Ramos (cell line): ENCODE results near the gene TMEM181.
"Not testable (repeated sequence)": the region's sequence is repeated elsewhere in the genome, so short reads cannot be mapped to it uniquely, and the experiment has no call there.

Experiments
- in situ Hi-C: fragments of 300-500 bp; cut with MboI; formaldehyde crosslinking; loops from one replicate; pipeline ENCODE4 v1.14.3; 2022; ENCODE audit warnings: low sequenced_read_pairs; ENCODE audit not compliant: unreplicated experiment

TMEM181 gene

DNA sequence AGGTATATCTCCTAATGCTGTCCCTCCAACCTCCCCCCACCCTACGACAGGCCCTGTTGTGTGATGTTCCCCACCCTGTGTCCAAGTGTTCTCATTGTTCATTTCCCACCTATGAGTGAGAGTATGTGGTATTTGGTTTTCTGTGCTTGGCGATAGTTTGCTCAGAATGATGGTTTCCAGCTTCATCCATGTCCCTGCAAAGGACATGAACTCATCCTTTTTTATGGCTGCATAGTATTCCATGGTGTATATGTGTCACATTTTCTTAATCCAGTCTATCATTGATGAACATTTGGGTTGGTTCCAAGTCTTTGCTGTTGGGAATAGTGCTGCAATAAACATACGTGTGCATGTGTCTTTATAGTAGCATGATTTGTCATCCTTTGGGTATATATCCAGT lies 54.7 kb downstream of the TMEM181 start:
- in situ Hi-C loops, result not testable (repeated sequence)

DNA sequence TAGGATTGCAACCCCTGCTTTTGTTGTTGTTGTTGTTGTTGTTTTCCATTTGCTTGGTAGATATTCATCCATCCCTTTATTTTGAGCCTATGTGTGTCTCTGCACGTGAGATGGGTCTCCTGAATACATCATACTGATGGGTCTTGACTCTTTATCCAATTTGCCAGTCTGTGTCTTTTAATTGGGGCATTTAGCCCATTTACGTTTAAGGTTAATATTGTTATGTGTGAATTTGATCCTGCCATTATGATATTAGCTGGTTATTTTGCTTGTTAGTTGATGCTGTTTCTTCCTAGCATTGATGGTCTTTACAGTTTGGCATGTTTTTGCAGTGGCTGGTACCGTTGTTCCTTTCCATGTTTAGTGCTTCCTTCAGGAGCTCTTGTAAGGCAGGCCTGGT lies 58.4 kb downstream of the TMEM181 start:
- in situ Hi-C loops, result not testable (repeated sequence)

DNA sequence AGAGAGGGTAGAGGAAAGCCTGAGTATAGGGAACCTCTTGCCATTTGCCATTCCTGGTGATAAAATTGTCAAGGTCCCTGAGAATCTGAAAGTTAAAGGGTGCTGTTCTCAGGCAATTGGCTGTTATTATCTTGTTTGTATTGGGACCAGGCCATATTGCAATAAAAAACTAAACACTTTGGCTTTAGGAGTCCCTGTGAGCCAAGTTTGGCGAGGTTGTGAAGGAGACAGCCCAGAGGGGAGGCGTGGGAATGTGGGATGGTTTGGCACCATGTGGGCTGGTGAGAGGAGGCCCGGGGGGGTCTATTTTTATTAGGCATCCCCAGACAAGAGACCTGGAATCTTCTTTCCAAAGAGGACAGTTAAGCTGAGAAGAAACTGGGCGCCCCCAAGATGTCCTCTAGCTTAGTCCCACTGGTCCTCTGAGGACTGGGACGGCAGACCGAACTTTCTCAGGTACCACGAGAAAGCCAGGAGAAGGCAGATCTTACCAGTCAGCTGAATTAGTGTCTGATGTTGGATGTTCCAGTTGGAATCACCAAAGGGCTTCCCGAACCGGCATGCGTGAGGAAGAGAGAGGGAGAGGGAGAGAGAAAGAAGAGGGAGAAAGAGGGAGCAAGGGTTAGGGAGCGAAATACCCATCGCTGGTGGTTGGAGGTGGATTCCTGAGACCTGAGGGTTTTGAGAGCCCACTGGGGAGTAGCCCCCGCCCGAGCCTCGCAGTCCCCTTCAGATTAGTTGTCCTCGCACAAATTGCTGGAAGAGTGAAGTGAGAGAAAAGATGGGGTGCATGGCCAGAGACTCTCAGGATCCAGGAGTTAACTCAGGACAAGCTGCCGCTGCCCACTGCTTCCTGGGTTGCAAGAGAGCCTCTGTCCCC lies 60.3 kb downstream of the TMEM181 start:
- in situ Hi-C loops, result no loop called here

DNA sequence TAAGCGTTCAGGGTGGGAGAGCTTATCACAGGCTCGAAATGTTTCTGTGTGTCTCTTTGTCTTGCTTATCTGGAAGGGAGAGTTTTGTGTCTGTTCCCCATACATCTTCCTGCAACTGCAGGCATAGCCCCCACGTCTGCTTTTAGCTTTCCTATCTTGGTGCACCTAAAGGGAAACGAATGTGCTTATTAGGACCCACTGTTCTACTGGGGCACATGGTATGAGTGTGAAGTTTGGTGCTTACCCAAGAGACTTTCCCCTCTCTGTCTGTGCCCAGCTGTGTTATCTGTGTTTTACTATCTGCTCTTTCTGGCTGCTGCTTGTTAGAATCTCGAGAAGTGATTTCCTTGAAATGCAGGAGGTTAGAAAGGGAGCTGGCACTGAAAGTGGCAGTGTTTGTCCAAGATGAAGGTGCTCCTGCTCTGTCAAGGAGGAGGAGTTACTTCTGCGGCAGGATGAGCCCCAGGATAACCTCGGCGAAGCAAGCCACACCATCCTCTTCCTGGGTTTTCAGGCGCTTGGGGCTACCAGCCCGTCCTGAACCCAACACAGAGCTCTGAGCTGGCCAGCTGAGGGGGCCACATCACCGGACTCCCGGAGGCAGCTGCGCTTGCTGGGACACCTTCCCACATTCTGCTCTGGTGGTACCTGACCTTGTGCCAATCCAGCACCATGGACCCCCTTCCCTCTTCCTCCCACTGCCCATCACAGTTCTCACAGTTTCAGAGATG lies 61.2 kb downstream of the TMEM181 start:
- in situ Hi-C loops, result no loop called here

DNA sequence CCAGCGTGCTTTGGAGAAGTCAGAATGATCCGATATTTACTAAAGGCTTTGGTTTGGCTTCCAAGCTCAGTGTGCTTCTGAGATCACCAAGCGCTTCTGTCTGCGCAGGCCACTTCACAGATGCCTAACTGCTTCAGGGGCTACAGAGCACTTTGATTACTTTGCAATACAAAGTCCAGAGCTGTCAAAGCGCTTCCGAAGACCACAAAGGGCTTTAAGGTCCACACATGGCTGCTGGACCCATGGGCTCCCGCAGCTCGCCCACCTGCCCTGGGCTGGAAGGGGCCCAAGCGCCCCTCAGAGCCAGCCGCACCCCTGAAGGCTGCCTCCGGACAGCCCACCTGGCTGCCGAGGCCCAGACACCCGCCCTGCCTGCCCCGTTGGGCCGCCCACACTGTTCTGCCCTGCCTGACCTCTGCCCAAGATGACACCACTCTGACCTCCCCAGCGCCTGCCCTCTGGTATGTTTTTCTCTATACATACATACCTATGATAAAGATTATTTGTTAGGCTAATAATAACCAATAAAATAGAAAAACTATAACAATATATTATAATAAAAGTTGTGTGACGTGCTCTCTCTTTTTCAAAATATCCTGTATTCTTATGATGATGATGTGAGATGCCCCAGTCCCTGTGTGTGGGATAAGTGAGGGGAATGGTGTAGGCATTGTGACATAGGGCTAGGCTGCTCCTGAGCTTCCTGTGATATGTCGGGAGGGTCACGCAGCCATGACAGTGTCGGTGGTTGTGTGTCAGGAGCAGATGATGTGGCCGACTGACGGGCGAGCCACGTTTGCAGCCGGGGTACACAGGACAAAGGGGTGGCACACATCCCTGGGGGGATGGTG lies 62.0 kb downstream of the TMEM181 start:
- in situ Hi-C loops, result no loop called here

DNA sequence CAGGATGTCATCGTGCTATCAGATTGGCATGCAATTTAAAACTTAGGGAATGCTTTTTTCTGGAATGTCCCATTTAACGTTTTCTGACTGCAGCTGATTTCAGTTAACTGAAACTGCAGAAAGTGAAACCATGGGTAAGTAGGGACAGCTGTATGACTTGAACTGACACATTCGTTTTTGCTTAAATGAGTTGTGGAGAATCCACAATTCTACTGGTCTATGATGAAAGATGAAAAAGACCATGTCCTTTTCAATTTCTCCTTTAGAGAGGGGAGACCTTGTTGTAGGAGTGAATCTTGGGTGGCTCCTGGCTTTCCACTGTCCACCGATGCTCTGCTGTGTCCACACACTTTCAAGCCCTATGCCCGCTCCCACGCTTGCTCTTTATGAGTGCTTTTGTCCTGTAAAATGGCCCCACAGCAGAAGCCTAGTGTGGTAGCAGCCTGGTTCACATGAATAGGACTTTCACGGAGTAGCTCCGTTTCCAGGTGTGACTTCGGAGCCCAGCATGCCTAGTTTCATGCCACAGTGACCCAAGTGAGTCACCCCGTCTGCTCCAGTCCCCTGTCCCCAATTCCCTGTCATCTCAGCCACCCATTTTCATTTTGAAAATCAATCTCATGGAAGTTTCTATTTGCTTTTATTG lies 62.8 kb downstream of the TMEM181 start:
- in situ Hi-C loops, result no loop called here

DNA sequence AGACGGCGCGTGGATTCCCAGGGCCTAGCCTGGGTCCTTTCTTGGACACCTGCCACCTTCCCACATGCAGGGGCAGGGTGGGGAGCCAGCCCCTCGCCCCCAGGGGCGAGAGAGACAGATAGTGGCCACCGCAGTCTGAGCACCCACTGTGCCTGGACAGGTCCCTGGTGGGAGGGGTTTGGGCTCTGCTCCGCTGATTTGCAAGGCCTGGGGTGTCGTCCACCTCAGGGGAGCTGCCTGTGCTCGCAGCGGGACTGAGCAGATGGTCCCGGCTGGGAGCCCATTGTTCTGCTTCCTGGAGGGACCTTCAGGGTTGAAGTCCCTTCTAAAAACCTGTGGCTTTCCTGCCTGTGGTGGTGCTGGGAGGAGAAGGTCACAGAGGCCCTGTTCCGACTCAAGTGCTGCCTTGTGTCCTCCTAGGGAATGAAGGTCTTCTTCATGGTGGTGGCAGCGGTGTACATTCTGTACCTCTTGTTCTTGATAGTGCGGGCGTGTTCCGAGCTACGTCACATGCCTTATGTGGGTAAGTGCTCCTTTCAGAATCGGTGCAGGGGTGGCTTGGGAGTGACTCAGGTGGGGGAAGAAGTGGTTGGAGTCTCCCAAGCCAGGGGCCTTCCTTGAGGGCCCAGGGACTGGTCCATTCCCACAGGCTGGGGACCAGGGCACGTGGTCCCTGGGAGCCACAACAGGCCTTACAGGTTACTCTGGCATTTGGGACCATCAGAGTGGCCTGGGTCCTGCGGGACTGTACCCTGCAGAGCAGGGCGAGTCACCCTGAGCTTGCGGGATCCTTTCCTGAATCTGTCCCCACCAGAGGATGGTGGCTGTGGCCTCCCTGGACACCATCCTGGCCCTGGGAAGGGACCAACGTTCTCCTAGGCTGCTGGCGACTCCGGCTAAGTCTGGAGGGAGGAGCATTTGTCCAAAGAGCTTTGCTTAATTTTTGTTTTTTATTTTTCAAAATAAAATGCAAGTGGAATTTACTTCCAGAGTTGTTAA lies 65.1 kb downstream of the TMEM181 start:
- in situ Hi-C loops, result no loop called here

DNA sequence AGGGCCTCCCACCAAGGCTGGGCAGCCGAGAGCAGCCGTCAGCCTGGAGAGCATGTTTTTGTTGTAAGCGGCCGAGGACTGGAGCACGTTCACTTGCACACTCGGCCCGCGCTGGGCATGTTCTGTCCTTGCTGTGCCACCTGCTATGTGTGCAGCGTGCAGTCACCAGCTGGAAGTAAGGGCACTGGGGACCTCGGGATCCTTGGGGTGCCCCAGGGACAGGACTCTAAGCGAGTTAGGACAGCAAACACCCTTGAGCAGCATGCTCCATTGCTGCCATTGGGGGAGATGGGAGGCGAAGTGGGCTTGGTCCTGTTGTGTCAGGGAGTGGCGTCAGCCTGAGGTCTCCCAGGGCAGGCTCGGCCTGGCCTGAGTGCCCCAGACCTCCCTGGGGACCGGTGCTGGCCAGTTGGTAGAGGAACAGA lies 66.0 kb downstream of the TMEM181 start:
- in situ Hi-C loops, result no loop called here

DNA sequence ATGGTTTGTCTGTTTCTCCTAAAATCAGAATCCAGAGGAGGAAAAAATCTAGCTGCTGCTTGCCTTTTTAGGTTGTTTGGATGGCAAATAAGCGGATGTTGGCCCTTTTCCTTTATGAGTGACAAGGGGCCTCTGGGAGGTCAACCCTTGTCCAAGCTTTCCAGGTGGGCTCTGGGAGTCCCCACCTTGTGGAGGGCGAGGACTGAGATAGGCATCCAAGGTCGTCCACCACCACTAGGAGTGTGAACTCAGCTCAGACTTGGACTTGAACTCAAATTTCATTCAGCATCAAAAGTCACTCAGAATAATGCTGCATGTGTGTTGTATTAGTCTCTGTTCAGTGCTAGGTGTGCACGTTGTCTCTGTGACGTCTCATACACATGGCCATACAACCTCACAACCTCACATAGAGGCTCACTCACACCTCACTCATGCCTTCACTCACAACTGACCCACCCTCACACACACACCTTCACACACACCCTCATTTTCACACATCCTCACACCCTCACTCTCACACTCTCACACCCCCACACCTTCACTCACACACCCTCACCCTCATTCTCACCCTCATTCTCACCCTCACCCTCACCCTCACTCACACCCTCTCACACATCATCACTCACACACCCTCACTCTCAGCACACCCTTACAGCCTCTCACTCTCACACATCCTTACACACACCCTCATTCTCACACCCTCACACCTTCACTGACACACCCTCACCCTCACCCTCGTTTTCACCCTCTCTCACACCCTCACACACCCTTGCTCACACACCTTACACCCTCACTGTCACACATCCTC lies 66.7 kb downstream of the TMEM181 start:
- in situ Hi-C loops, result no loop called here

DNA sequence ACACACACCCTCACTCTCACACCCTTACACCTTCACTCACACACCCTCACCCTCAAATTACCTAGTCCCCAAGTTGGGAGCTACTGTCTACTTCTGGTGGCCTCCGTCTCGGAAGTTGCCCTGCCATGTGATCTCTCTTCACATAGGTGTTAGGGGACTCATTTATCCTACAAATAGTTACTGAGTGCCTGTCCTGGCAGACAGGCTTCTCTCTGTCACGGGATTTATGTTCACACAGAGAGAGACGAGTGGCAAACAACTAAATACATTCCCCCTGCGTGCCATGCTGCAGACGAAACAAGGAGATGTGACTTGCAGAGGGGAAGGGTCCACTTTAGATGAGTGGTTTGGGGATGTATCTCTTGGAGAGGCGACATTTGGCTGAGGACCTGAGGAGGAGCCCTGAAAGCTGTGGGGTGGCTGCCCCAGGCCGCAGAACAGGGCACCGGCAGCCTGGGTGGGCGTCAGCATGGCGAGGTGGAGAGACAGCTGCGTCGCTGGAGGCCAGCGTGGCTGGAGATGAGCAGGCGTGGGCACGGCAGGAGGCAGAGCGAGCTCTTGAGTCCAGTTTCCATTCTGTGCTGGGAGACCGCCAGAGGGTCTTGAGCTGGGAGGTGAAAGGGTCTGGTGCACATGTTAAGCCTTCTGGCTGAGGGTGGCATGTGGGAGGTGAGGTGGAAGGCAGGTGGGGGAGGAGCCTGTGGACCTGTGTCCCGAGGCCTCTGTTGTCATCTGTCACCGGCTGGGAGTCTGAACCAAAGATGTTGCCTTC lies 67.5 kb downstream of the TMEM181 start:
- in situ Hi-C loops, result no loop called here

DNA sequence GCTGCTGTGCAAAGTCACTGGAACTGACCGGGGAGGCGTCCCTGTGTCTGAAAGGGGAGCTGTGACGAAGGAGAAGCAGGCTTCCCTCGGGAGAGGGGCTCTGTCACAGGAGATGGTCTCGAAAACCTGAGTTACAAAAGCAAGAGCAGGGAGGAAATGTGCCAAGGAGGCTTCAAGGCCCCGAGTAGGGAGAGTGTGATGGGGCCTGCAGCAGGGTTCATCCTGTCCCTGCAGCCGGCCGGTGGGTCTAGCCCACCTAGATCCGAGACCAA lies 68.0 kb downstream of the TMEM181 start:
- in situ Hi-C loops, result no loop called here

DNA sequence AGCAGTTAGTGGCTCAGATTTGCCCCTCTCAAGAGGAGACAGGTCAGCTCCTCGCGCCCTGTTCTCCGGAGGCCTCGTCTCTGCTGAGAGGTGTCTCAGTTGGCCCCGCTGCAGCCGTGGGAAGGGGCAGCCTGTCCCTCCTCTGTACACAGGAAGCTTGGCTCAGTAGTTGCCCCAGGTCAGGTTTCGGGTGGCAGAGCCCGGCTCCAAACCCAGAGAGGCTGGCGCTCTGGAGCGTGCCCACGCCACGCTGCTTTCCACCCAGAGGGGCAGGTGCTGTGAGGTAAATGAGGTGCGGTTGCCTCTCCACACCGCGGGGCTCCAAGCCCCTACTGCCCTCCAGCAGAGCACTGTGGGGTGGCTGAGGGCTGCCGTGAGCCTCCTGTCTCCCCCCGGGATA lies 68.7 kb downstream of the TMEM181 start:
- in situ Hi-C loops, result no loop called here

DNA sequence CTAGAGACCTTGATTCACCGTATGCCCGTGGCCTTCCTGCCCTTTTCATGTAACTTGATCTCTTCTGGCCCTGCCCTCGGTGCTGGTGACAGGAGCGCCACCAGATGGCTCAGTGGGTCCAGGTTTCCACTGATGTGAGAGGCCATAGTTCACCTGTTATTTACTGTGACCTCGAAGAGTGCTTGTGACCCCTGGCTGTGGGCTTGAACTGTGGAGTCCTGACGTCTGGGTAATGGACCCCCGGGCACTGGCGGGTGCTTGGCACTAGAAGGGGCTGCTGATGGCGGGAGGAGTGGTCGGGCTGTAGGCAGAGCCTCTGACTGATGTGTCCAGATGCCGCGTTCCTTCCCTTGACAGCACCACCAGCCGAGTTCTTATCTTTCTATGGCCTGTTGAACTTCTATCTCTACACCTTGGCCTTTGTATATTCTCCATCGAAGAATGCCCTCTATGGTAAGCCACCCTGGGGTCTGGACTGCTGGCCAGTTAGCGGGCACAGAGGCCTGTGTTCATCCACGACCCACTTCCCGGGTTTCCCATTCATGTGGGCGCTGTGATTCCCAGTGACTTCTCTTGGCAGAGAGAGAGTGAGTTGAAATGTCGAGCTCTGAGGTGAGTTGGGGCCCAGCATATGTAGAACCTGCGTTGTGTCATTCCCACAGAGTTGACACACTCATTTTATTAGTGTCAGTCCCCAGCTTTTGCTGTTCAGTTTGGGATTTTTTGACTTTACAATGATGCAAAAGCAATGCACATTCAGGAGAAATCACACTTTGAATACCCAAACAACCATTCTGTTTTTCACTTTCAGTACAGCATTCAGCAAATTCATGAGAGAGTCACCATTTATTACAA lies 69.7 kb downstream of the TMEM181 start:
- in situ Hi-C loops, result no loop called here

DNA sequence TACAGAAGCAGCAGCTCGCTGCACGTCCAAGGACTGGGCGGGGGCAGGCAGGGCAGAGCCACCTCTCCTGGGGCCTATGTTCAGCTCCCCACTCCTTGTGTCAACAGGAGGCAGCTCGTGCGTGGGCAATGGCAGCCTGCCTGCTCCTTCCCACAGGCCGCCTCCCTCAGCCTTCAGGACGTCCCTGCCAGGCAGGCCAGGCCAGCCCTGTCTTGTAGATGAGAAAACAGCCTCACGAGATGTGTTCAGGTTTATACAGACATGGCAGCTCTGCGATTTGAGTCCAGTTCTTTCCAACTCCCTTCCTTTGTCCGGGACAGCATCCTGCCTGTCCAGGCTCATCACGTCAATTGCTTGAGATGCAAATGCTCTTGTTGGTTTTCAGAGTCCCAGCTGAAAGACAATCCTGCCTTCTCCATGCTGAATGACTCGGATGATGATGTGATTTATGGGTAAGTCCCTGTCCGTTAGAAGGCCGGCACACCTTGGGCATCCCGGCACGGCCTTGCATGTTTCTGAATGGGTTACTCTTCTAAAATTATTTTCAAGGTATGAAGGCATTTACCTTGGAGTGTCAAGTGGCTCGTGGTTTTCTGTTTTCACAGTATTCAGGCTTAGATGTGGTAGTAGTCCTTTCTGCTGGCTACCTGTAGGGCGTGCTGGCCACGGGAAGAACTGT lies 71.2 kb downstream of the TMEM181 start:
- in situ Hi-C loops, result no loop called here

DNA sequence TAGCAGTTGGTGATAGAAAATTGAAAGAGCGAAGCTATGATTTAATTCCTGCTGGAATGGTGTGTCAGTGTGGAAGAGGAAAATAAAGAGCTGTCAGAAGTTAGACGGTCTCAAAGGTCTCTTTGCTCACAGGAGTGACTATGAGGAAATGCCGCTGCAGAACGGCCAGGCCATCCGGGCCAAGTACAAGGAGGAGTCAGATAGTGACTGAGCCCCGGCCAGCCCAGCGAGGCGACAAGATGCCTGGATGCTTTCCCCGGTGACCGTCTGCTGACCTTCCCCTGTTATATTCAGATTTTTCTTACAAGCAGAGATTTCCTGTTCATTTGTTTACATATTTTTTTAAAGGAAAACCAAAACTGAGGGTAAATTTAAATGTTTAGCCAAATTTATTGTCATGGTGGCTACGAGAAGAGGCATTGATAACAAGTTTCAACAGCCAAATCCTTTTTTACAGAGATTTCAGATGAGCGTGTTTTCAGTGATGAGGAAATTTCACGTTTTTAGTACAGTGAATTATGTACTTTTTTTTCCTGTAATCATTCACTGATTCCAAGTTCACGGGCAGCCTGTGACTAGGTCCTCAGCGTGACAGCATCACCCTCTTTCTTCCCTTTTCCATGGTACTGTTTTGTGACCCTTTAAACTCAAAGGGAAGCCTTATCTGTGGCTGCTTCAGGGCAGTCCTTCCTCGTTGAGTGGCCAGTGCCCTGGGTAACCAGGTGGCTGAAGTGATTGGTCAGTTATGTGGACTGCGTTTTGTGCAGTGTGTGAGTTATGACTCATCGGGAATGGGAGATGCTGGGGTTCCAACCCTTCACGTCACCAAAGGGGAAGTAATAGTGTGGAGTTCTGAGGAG lies 72.0 kb downstream of the TMEM181 start:
- in situ Hi-C loops, result no loop called here
